SJSA1 (cell line): ENCODE data around the gene TREH. TPM values are rescaled to one million over a fixed set of nuclear protein-coding genes. Genes with fewer than 3 reads are reported as not detected.
A peak's percentile ranks its signal among the peaks of the same experiment; 100 is the strongest.
"Not testable (repeated sequence)": the region's sequence is repeated elsewhere in the genome, so short reads cannot be mapped to it uniquely, and the experiment has no call there.

ENCODE experiments used
- DNase-seq, 2 experiments: peaks; one replicate each; pipeline ENCODE4 v3.0.0-alpha.2; 2015 to 2020; ENCODE audit warnings: low spot score in 2 of 2, low read depth in 1 of 2
- H3K27ac ChIP-seq: fragments of 250-450 bp; sonication (Bioruptor Pico); 2 replicates; pipeline ENCODE4 v1.5.1; 2020; ENCODE audit warnings: mild to moderate bottlenecking, moderate library complexity
- H3K27me3 ChIP-seq: fragments of 250-450 bp; sonication (Bioruptor Pico); replicated peaks from 2 replicates; pipeline ENCODE4 v1.5.1; 2020; ENCODE audit warnings: mild to moderate bottlenecking, moderate library complexity
- H3K36me3 ChIP-seq: fragments of 250-450 bp; sonication (Bioruptor Pico); 2 replicates; pipeline ENCODE4 v1.5.1; 2020; ENCODE audit warnings: mild to moderate bottlenecking
- H3K4me1 ChIP-seq: fragments of 250-450 bp; sonication (Bioruptor Pico); replicated peaks from 2 replicates; pipeline ENCODE4 v1.6.1; 2021; ENCODE audit warnings: mild to moderate bottlenecking
- H3K4me3 ChIP-seq: fragments of 250-450 bp; sonication (Bioruptor Pico); 2 replicates; pipeline ENCODE4 v1.5.1; 2020; ENCODE audit warnings: mild to moderate bottlenecking
- H3K9me3 ChIP-seq: fragments of 250-450 bp; sonication (Bioruptor Pico); replicated peaks from 2 replicates; pipeline ENCODE4 v1.5.1; 2020; ENCODE audit warnings: mild to moderate bottlenecking
- total RNA-seq: library from RNA; depleted of rRNA; stranded (reverse); fragments of >200 nt; shearing (Covaris generic); gene quantifications from 2 replicates; pipeline ENCODE4 v1.2.3, GENCODE V29; 2014

The TREH gene
- total RNA-seq, 1 experiment from 2014 or later: not detected

DNA sequence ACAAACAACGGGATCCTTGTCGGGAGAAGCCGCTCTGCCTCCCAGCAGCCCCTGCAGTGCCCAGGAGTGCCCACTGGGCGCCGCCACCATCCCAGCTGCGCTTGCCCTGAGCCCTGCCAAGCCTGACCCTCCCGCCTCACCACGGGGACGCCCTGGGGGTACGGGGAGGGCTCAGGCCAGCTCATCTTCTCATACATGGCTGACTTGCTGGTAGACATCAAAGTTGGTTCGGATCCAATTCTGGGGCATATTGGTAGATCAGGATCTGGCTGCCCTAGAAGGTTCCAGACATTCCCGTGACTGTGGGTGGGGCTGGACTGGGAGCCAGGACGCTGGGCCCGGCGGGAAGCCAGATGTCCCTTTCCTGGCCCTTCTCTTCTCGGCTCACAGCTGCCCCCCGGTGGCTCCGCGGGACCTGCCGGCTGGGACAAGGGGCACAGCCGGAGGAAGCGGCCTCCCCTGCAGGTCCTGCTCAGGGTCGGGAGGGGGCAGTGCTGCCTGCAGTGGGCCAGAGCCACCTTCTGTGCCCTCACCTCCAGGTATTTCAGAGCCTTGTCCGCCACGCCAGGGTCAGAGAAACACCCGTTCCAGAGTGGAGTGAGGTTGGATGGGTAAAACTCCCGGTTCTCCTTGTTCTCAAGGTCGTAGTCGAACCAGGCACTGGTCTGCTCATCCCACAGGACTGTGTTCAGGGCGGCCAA is 10.6 kb upstream of the TREH start:
- Histone ChIP-seq H3K9me3 (no peaks in the 10 kb centered on the region), H3K36me3 (no peaks in the 10 kb centered on the region), H3K4me1 (no peaks in the 10 kb centered on the region), H3K4me3 (peak overlapping the region; percentile 33), H3K27ac (peak overlapping the region; percentile 55; the same call in 1 of the 2 replicates), H3K27me3 (no peaks in the 10 kb centered on the region)
- peak; percentile 88 to 93 for DNase-seq

- Histone ChIP-seq H3K4me3 (no peak overlapping the region), H3K36me3 (no peaks in the 10 kb centered on the region), H3K27me3 (no peaks in the 10 kb centered on the region), H3K9me3 (no peaks in the 10 kb centered on the region), H3K4me1 (no peaks in the 10 kb centered on the region), H3K27ac (no peak overlapping the region)
- DNase-seq: no peak
These were observed 10.0 kb upstream of the TREH start for GRCh38 chr11:118689503-118689851.

DNA sequence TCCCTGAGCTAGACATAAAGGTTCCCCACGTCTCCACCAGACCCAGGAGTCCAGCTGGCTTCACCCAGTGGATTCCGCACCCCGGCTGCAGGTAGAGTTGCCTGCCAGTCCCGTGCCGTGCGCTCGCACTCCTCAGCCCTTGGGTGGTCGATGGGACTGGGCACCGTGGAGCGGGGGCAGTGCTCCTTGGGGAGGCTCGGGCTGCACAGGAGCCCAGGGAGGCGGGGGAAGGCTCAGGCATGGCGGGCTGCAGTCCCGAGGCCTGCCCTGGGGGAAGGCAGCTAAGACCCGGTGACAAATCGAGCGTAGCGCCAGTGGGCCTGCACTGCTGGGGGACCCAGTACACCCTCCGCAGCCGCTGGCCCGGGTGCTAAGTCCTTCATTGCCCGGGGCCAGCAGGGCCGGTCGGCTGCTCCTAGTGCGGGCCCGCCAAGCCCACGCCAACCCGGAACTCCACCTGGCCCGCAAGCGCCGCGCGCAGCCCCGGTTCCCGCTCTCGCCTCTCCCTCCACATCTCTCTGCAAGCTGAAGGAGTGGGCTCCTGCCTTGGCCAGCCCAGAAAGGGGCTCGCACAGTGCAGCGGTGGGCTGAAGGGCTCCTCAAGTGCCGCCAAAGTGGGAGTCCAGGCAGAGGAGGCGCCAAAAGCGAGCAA is 9.5 kb upstream of the TREH start:
- Histone ChIP-seq H3K27me3 (no peaks in the 10 kb centered on the region), H3K27ac (no peak overlapping the region), H3K4me3 (no peak overlapping the region), H3K9me3 (no peaks in the 10 kb centered on the region), H3K4me1 (no peaks in the 10 kb centered on the region), H3K36me3 (no peaks in the 10 kb centered on the region)
- no peak for DNase-seq

GRCh38 chr11:118688339-118688738 is 8.9 kb upstream of the TREH start:
- H3K4me1 ChIP-seq, H3K9me3 ChIP-seq, H3K4me3 ChIP-seq, DNase-seq, H3K27me3 ChIP-seq, H3K36me3 ChIP-seq, H3K27ac ChIP-seq: not testable (repeated sequence)

GRCh38 chr11:118687906-118688305 is 8.5 kb upstream of the TREH start:
- H3K9me3 ChIP-seq: no peaks in the 10 kb centered on the region
- no peak overlapping the region for H3K27ac ChIP-seq
- H3K4me3 ChIP-seq: no peak overlapping the region
- no peaks in the 10 kb centered on the region for H3K27me3 ChIP-seq
- no peaks in the 10 kb centered on the region for H3K4me1 ChIP-seq
- H3K36me3 ChIP-seq: no peaks in the 10 kb centered on the region
- DNase-seq: no peak

DNA sequence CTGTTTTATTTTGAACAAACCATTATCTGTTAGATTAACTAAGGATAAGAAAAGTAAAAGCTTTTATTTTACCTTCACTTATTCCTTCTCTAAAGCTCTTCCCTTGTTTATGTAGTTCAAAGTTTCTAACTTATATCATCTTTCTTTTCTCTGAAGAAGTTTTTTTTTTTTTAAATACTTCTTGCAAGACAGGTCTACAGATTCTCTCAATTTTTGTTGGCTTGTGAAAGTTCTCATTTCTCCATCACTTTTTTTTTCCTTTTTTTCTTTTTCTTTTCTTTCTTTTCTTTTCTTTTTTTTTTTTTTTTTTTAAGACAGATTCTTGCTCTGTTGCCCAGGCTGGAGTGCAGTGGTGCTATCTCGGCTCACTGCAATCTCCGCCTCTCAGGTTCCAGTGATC is 4.7 kb upstream of the TREH start:
- no peaks in the 10 kb centered on the region for H3K36me3 ChIP-seq
- H3K4me3 ChIP-seq: no peak overlapping the region
- H3K4me1 ChIP-seq: no peaks in the 10 kb centered on the region
- H3K27ac ChIP-seq: no peak overlapping the region
- DNase-seq: no peak
- H3K9me3 ChIP-seq: no peaks in the 10 kb centered on the region
- H3K27me3 ChIP-seq: no peaks in the 10 kb centered on the region

GRCh38 chr11:118682939-118683338 is 3.5 kb upstream of the TREH start:
- not testable (repeated sequence) for H3K27ac ChIP-seq, DNase-seq, H3K9me3 ChIP-seq, H3K4me3 ChIP-seq, H3K36me3 ChIP-seq, H3K27me3 ChIP-seq, H3K4me1 ChIP-seq

DNA sequence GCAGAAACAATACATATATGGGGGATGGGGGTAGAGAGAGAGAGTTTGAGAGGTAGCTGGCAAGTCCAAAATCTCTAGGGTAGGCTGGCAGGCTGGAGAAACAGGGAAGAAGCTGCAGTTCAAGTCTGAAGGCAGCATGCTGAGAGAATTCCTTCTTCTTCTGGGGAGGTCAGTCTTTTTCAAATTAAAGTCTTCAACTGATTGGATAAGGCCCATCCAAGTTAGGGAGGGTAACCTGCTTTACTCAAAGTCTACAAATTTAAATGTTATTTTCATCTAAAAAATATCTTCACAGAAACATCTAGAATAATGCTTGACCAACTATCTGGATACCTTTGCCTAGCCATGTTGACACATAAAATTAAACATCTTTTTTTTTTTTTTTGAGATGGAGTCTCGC is 2.9 kb upstream of the TREH start:
- H3K4me1 ChIP-seq: no peaks in the 10 kb centered on the region
- H3K36me3 ChIP-seq: no peaks in the 10 kb centered on the region
- DNase-seq: no peak
- H3K27ac ChIP-seq: no peak overlapping the region
- H3K4me3 ChIP-seq: no peak overlapping the region
- no peaks in the 10 kb centered on the region for H3K27me3 ChIP-seq
- no peaks in the 10 kb centered on the region for H3K9me3 ChIP-seq

- DNase-seq, H3K4me3 ChIP-seq, H3K27ac ChIP-seq: not testable (repeated sequence)
These were observed 542 bp downstream of the TREH start for GRCh38 chr11:118678908-118679307.

DNA sequence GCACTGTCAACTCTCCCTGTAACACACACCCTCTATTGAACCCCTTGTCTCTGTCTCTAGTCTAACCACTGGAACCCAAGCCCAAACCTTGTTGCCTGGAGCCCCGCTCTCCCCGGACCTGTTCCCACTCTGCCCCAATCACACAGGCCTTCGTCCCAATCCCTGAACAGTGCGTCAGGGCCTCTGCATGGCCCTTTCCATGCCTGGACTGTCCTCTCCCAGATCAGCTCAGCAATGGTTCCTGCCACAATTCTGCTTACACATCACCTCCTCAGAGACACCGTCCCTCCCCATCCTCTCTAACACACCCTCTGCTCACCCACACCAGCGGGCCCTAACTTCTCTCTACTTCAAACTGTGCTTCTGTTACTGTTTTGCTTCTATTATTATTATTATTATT is 1.5 kb downstream of the TREH start:
- Histone ChIP-seq H3K27me3 (no peaks in the 10 kb centered on the region), H3K4me1 (no peaks in the 10 kb centered on the region), H3K27ac (no peak overlapping the region), H3K9me3 (no peaks in the 10 kb centered on the region), H3K36me3 (no peaks in the 10 kb centered on the region), H3K4me3 (no peak overlapping the region)
- no peak for DNase-seq

More at GRCh38 chr11:118678908-118679307, 542 bp downstream of the TREH start:
- not testable (repeated sequence) for H3K9me3 ChIP-seq, H3K4me1 ChIP-seq, H3K27me3 ChIP-seq, H3K36me3 ChIP-seq

DNA sequence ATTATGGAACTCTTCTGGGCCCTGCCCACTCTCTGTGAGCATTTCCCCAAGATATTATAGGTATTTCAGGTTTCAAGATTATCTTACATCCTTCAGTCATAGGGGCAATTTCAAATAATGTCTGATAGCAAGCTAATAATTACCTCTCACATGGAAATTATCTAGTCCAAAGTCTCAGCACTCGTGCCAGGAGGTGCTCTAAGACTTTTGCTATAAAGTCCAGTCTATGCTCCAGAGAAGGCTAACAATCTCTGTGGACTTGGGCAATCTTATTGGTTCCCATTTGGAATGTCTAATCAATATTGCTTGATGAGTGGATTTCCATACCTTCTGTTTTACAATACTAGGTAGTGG is 5.4 kb downstream of the TREH start:
- DNase-seq: no peak
- H3K27ac ChIP-seq: no peak overlapping the region
- no peaks in the 10 kb centered on the region for H3K27me3 ChIP-seq
- H3K9me3 ChIP-seq: no peaks in the 10 kb centered on the region
- no peak overlapping the region for H3K4me3 ChIP-seq
- no peaks in the 10 kb centered on the region for H3K36me3 ChIP-seq
- H3K4me1 ChIP-seq: no peaks in the 10 kb centered on the region

DNA sequence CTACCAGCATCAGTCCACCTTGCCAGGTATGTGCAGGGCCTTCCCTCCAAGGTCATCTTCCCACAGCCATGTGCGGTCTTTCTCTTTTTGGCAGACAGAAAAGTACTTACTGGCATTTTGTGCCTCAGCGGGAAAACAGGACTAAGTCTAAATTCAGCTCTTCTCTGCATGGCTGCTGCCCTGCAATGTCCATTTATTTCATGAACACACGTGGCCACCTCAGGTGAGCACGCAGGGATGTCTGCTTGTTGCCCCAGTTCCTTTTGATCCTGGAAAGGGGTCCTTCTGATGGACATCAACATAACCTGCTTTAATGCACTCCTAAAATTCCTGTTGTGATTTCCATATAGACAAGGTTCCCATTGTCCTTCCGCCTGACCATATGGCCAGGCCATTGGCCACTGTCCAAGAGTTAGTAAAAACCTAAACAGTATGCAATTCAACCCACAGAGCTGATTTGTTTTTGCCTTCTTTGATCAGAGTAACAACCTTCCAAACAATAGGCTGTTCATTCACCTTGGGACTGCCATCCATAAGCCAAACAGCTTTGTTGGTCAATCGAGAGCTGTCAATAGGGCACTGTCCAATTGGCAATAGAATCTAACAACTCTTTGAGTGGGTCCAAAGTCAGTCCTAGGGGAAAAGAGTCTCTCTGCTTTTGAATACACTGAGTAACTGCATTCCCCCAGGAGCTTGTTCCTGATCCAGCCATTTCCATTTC is 5.9 kb downstream of the TREH start:
- no peak overlapping the region for H3K4me3 ChIP-seq
- no peaks in the 10 kb centered on the region for H3K36me3 ChIP-seq
- no peaks in the 10 kb centered on the region for H3K27me3 ChIP-seq
- no peak overlapping the region for H3K27ac ChIP-seq
- no peak for DNase-seq
- H3K4me1 ChIP-seq: no peaks in the 10 kb centered on the region
- H3K9me3 ChIP-seq: no peaks in the 10 kb centered on the region

DNA sequence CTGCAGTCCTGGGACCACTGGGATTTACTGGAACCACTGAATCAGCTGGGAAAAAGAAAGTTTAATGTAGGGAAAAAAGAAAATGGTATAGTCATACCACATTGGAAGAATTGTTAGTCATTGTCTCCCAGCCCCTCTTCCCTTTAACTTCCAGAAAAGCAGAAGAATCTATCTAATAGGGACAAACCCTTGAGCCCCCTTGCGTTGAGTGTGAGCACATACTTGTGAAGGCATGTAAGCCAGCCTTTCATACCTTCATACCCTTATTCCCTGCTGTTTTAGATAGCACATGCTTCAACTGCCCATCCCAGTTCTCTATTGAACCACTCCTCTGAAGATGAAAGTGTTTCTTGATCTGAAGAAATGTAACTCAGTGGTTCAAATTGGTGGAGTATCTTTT is 6.6 kb downstream of the TREH start:
- Histone ChIP-seq H3K27ac (no peak overlapping the region), H3K4me3 (no peak overlapping the region), H3K27me3 (no peaks in the 10 kb centered on the region), H3K9me3 (no peaks in the 10 kb centered on the region), H3K36me3 (no peaks in the 10 kb centered on the region), H3K4me1 (no peaks in the 10 kb centered on the region)
- no peak for DNase-seq

DNA sequence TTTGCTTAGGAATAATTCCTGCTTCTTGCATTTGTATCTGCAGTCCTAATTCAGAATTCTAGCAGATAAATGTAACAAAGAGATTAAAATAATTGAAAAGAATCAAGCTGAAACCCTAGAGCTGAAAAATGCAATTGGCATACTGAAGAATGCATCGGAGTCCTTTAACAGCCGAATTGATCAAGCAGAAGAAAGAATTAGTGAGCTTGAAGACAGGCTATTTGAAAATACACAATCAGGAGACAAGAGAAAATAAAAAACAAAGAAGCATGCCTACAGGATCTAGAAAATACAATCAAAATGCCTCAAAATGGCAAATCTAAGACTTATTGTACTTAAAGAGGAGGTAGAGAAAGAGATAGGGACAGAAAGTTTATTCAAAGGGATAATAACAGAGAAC is 8.2 kb downstream of the TREH start:
- H3K4me1 ChIP-seq: no peaks in the 10 kb centered on the region
- no peaks in the 10 kb centered on the region for H3K36me3 ChIP-seq
- no peak for DNase-seq
- no peaks in the 10 kb centered on the region for H3K27me3 ChIP-seq
- H3K4me3 ChIP-seq: no peak overlapping the region
- no peak overlapping the region for H3K27ac ChIP-seq
- no peaks in the 10 kb centered on the region for H3K9me3 ChIP-seq
